Upper lobe of left lung (tissue), 4 donors: ENCODE results near the gene NXPH3.

Source experiments
- CTCF ChIP-seq, 6 experiments: fragments of 450-650 bp in 4 of 6; fragments of 200-600 bp in 2 of 6; sonication (generic) in 2 of 6; IDR thresholded peaks; one replicate each; pipeline ENCODE4 v1.5.1; 2016 to 2019; ENCODE audit warnings: antibody characterized with exemption in 6 of 6
- EP300 ChIP-seq, 4 donors: sonication (generic); formaldehyde crosslinking; IDR thresholded peaks; one replicate each; pipeline ENCODE4 v1.5.1; 2017; ENCODE audit warnings: antibody characterized with exemption in 4 of 4, control low read depth in 2 of 4
- POLR2A ChIP-seq, 4 donors: fragments of 450-650 bp; IDR thresholded peaks; one replicate each; pipeline ENCODE4 v1.5.1; 2016 to 2017; ENCODE audit warnings: antibody characterized with exemption in 4 of 4, mild to moderate bottlenecking in 2 of 4
- POLR2AphosphoS5 ChIP-seq, 2 donors: sonication (generic); formaldehyde crosslinking; IDR thresholded peaks; one replicate each; pipeline ENCODE4 v1.5.1; 2017; ENCODE audit warnings: antibody characterized with exemption in 2 of 2

- TF ChIP-seq POLR2AphosphoS5 (IDR thresholded peaks at IDR 0.05) (no peak), CTCF (IDR thresholded peaks at IDR 0.05) (no peak), POLR2A (IDR thresholded peaks at IDR 0.05) (no peak), EP300 (IDR thresholded peaks at IDR 0.05) (no peak)
Measured at GRCh38 chr17:49564638-49565037, 11.0 kb upstream of the NXPH3 start.
